H4 (cell line): Measurements from ENCODE around the gene ESYT2. TPM values are rescaled to one million over a fixed set of nuclear protein-coding genes. Genes with fewer than 3 reads are reported as not detected.

Experiments
- DNase-seq: peaks from one replicate; pipeline ENCODE4 v3.0.0-alpha.2; 2015; ENCODE audit warnings: low spot score
- total RNA-seq: library from RNA; depleted of rRNA; stranded (reverse); fragments of >200 nt; shearing (Covaris generic); gene quantifications from 2 replicates; pipeline ENCODE4 v1.2.3, GENCODE V29; 2014

ESYT2 gene
- total RNA-seq, 1 experiment from 2014 or later = 26.9 TPM

- no peak for DNase-seq
Observed at GRCh38 chr7:158825628-158826289, 3.5 kb downstream of the ESYT2 start.

GRCh38 chr7:158824028-158824427, 5.3 kb downstream of the ESYT2 start:
- no peak for DNase-seq

- peak; percentile 48 for DNase-seq
Observed at GRCh38 chr7:158821171-158822031, 7.9 kb downstream of the ESYT2 start.

- DNase-seq = no peak
Observed at GRCh38 chr7:158820656-158821055, 8.7 kb downstream of the ESYT2 start.

GRCh38 chr7:158819571-158820203, 9.6 kb downstream of the ESYT2 start:
- DNase-seq = no peak

- peak; percentile 92 for DNase-seq
Observed at GRCh38 chr7:158818325-158819213, 10.7 kb downstream of the ESYT2 start.

- no peak for DNase-seq
Observed at GRCh38 chr7:158816995-158817394, 12.3 kb downstream of the ESYT2 start.

- no peak for DNase-seq
Observed at GRCh38 chr7:158816271-158816670, 13.0 kb downstream of the ESYT2 start.

GRCh38 chr7:158815800-158816128, 13.5 kb downstream of the ESYT2 start:
- DNase-seq = no peak

- no peak for DNase-seq
Observed at GRCh38 chr7:158815083-158815799, 14.1 kb downstream of the ESYT2 start.

GRCh38 chr7:158814637-158815036, 14.7 kb downstream of the ESYT2 start:
- no peak for DNase-seq

- no peak for DNase-seq
Observed at GRCh38 chr7:158812684-158813083, 16.6 kb downstream of the ESYT2 start.

GRCh38 chr7:158811894-158812293, 17.4 kb downstream of the ESYT2 start:
- DNase-seq = no peak

- DNase-seq = peak; percentile 39
Observed at GRCh38 chr7:158811461-158811860, 17.8 kb downstream of the ESYT2 start.

- no peak for DNase-seq
Observed at GRCh38 chr7:158810846-158811245, 18.5 kb downstream of the ESYT2 start.

- no peak for DNase-seq
Observed at GRCh38 chr7:158809596-158809995, 19.7 kb downstream of the ESYT2 start.

GRCh38 chr7:158808126-158808525, 21.2 kb downstream of the ESYT2 start:
- DNase-seq = no peak

GRCh38 chr7:158805937-158806336, 23.4 kb downstream of the ESYT2 start:
- no peak for DNase-seq

- DNase-seq = no peak
Observed at GRCh38 chr7:158805414-158805813, 23.9 kb downstream of the ESYT2 start.

GRCh38 chr7:158804335-158804734, 25.0 kb downstream of the ESYT2 start:
- no peak for DNase-seq

GRCh38 chr7:158803367-158803969, 25.8 kb downstream of the ESYT2 start:
- no peak for DNase-seq
